ENCODE results near the gene DNAI2.

DNAI2 gene

GRCh38 chr17:74244128-74244527 is 29.9 kb upstream of the DNAI2 start:
- no peak for TF ChIP-seq CTCF (IDR thresholded peaks at IDR 0.05; ENCODE audit: extremely low read depth, insufficient read depth, missing control alignments)
- in situ Hi-C loops (cut with MboI; ENCODE audit: low pct_unique_long_range_greater_than_20kb, low sequenced_read_pairs, unreplicated experiment): no loop called here
- no peak for DNase-seq (ENCODE audit: low spot score)

- DNase-seq (ENCODE audit: low spot score): no peak
- in situ Hi-C loops (cut with MboI; ENCODE audit: low pct_unique_long_range_greater_than_20kb, low sequenced_read_pairs, unreplicated experiment): no loop called here
- TF ChIP-seq CTCF (IDR thresholded peaks at IDR 0.05; ENCODE audit: extremely low read depth, insufficient read depth, missing control alignments): no peak
Measured at GRCh38 chr17:74244548-74244947, 29.5 kb upstream of the DNAI2 start.

GRCh38 chr17:74245145-74245831 is 28.7 kb upstream of the DNAI2 start:
- TF ChIP-seq CTCF (IDR thresholded peaks at IDR 0.05; ENCODE audit: extremely low read depth, insufficient read depth, missing control alignments): no peak
- DNase-seq (ENCODE audit: low spot score): no peak
- in situ Hi-C loops (cut with MboI; ENCODE audit: low pct_unique_long_range_greater_than_20kb, low sequenced_read_pairs, unreplicated experiment): no loop called here

- no peak for DNase-seq (ENCODE audit: low spot score)
- in situ Hi-C loops (cut with MboI; ENCODE audit: low pct_unique_long_range_greater_than_20kb, low sequenced_read_pairs, unreplicated experiment): no loop called here
- no peak for TF ChIP-seq CTCF (IDR thresholded peaks at IDR 0.05; ENCODE audit: extremely low read depth, insufficient read depth, missing control alignments)
Measured at GRCh38 chr17:74245871-74246270, 28.2 kb upstream of the DNAI2 start.

GRCh38 chr17:74249590-74250270 is 24.3 kb upstream of the DNAI2 start:
- no peak for DNase-seq (ENCODE audit: low spot score)
- in situ Hi-C loops (cut with MboI; ENCODE audit: low pct_unique_long_range_greater_than_20kb, low sequenced_read_pairs, unreplicated experiment): no loop called here
- no peak for TF ChIP-seq CTCF (IDR thresholded peaks at IDR 0.05; ENCODE audit: extremely low read depth, insufficient read depth, missing control alignments)

GRCh38 chr17:74250324-74250995 is 23.6 kb upstream of the DNAI2 start:
- in situ Hi-C loops (cut with MboI; ENCODE audit: low pct_unique_long_range_greater_than_20kb, low sequenced_read_pairs, unreplicated experiment): no loop called here
- no peak for DNase-seq (ENCODE audit: low spot score)
- no peak for TF ChIP-seq CTCF (IDR thresholded peaks at IDR 0.05; ENCODE audit: extremely low read depth, insufficient read depth, missing control alignments)

Measured in GM13977 (cell line).